ENCODE data around the gene LYPD1.
A peak's percentile ranks its signal among the peaks of the same experiment; 100 is the strongest.

Gene LYPD1

GRCh38 chr2:132668189-132668823 is 1.7 kb downstream of the LYPD1 start:
- peak; percentile 79 for DNase-seq

- DNase-seq: no peak
Observed at GRCh38 chr2:132667706-132668105, 2.3 kb downstream of the LYPD1 start.

- no peak for DNase-seq
Observed at GRCh38 chr2:132665401-132666140, 4.4 kb downstream of the LYPD1 start.

- DNase-seq: no peak
Observed at GRCh38 chr2:132664096-132664495, 5.9 kb downstream of the LYPD1 start.

GRCh38 chr2:132662732-132663131 is 7.3 kb downstream of the LYPD1 start:
- no peak for DNase-seq

- DNase-seq: no peak
Observed at GRCh38 chr2:132659331-132659730, 10.7 kb downstream of the LYPD1 start.

- no peak for DNase-seq
Observed at GRCh38 chr2:132656266-132656975, 13.6 kb downstream of the LYPD1 start.

- no peak for DNase-seq
Observed at GRCh38 chr2:132654968-132655367, 15.0 kb downstream of the LYPD1 start.

- DNase-seq: no peak
Observed at GRCh38 chr2:132654335-132654734, 15.7 kb downstream of the LYPD1 start.

GRCh38 chr2:132652474-132652873 is 17.5 kb downstream of the LYPD1 start:
- peak; percentile 10 for DNase-seq

GRCh38 chr2:132651115-132652045 is 18.6 kb downstream of the LYPD1 start:
- DNase-seq: peak; percentile 39

- no peak for DNase-seq
Observed at GRCh38 chr2:132646540-132647108, 23.4 kb downstream of the LYPD1 start.

GRCh38 chr2:132645722-132646539 is 24.1 kb downstream of the LYPD1 start:
- peak; percentile 60 for DNase-seq

GRCh38 chr2:132645176-132645575 is 24.8 kb downstream of the LYPD1 start:
- peak; percentile 63 for DNase-seq

- no peak for DNase-seq
Observed at GRCh38 chr2:132642415-132642814, 27.6 kb downstream of the LYPD1 start.

GRCh38 chr2:132641819-132642218 is 28.2 kb downstream of the LYPD1 start:
- no peak for DNase-seq

GRCh38 chr2:132640116-132640515 is 29.9 kb downstream of the LYPD1 start:
- DNase-seq: no peak

GRCh38 chr2:132638313-132639040 is 31.5 kb downstream of the LYPD1 start:
- DNase-seq: no peak

GRCh38 chr2:132636346-132636745 is 33.7 kb downstream of the LYPD1 start:
- no peak for DNase-seq

- no peak for DNase-seq
Observed at GRCh38 chr2:132633635-132634034, 36.4 kb downstream of the LYPD1 start.

Data from retina (tissue), 1 donor.